Measurements from ENCODE around the gene MFAP4. TPM values are rescaled to one million over a fixed set of nuclear protein-coding genes. Genes with fewer than 3 reads are reported as not detected.

The MFAP4 gene
- total RNA-seq, 1 donor from 2014 or later: 307 TPM

GRCh38 chr17:19412510-19412909, 25.5 kb upstream of the MFAP4 start:
- Mint-ChIP-seq H3K9me3 (ENCODE audit: low read depth) (no peaks in the 10 kb centered on the region), H3K4me3 (ENCODE audit: unreplicated experiment) (no peak overlapping the region), H3K36me3 (ENCODE audit: low read depth) (no peaks in the 10 kb centered on the region), H3K27ac (ENCODE audit: unreplicated experiment) (no peak overlapping the region), H3K4me1 (ENCODE audit: low read depth) (peaks cover 17% of the 10 kb centered on the region), H3K27me3 (ENCODE audit: low read depth) (no peaks in the 10 kb centered on the region)
- no peak for DNase-seq (ENCODE audit: low spot score)
- no peak for TF ChIP-seq CTCF (IDR thresholded peaks at IDR 0.05)

- H3K4me3 Mint-ChIP-seq (ENCODE audit: unreplicated experiment): no peak overlapping the region
- no peaks in the 10 kb centered on the region for H3K36me3 Mint-ChIP-seq (ENCODE audit: low read depth)
- peaks cover 17% of the 10 kb centered on the region for H3K4me1 Mint-ChIP-seq (ENCODE audit: low read depth)
- no peak overlapping the region for H3K27ac Mint-ChIP-seq (ENCODE audit: unreplicated experiment)
- no peak for TF ChIP-seq CTCF (IDR thresholded peaks at IDR 0.05)
- no peaks in the 10 kb centered on the region for H3K9me3 Mint-ChIP-seq (ENCODE audit: low read depth)
- DNase-seq (ENCODE audit: low spot score): no peak
- no peaks in the 10 kb centered on the region for H3K27me3 Mint-ChIP-seq (ENCODE audit: low read depth)
Measured at GRCh38 chr17:19411631-19412030, 24.6 kb upstream of the MFAP4 start.

- Mint-ChIP-seq H3K36me3 (ENCODE audit: low read depth) (no peaks in the 10 kb centered on the region), H3K4me3 (ENCODE audit: unreplicated experiment) (no peak within 1 kb of the TSS)
- no peak for DNase-seq (ENCODE audit: low spot score)
Measured at GRCh38 chr17:19410875-19411620, 24.1 kb upstream of the MFAP4 start, which contains the start of gene RNF112. RNF112 (plus strand) TSS chr17:19411232; CDS start chr17:19411409, 177 bp downstream.

GRCh38 chr17:19410091-19410490, 23.1 kb upstream of the MFAP4 start:
- TF ChIP-seq CTCF (IDR thresholded peaks at IDR 0.05): no peak
- H3K36me3 Mint-ChIP-seq (ENCODE audit: low read depth): no peaks in the 10 kb centered on the region

More at GRCh38 chr17:19410875-19411620, 24.1 kb upstream of the MFAP4 start, which contains the start of gene RNF112:
- Mint-ChIP-seq H3K27ac (ENCODE audit: unreplicated experiment) (no peak within 1 kb of the TSS), H3K4me1 (ENCODE audit: low read depth) (peaks cover 17% of the 10 kb centered on the region), H3K9me3 (ENCODE audit: low read depth) (no peaks in the 10 kb centered on the region), H3K27me3 (ENCODE audit: low read depth) (no peaks in the 10 kb centered on the region)
- TF ChIP-seq CTCF (IDR thresholded peaks at IDR 0.05): no peak

GRCh38 chr17:19409509-19409908, 22.5 kb upstream of the MFAP4 start:
- no peak for DNase-seq (ENCODE audit: low spot score)
- no peaks in the 10 kb centered on the region for H3K36me3 Mint-ChIP-seq (ENCODE audit: low read depth)
- H3K4me1 Mint-ChIP-seq (ENCODE audit: low read depth): peaks cover 17% of the 10 kb centered on the region
- no peaks in the 10 kb centered on the region for H3K9me3 Mint-ChIP-seq (ENCODE audit: low read depth)
- H3K27ac Mint-ChIP-seq (ENCODE audit: unreplicated experiment): no peak overlapping the region
- H3K4me3 Mint-ChIP-seq (ENCODE audit: unreplicated experiment): no peak overlapping the region
- H3K27me3 Mint-ChIP-seq (ENCODE audit: low read depth): no peaks in the 10 kb centered on the region
- no peak for TF ChIP-seq CTCF (IDR thresholded peaks at IDR 0.05)

More at GRCh38 chr17:19410091-19410490, 23.1 kb upstream of the MFAP4 start:
- Mint-ChIP-seq H3K4me3 (ENCODE audit: unreplicated experiment) (no peak overlapping the region), H3K4me1 (ENCODE audit: low read depth) (peaks cover 17% of the 10 kb centered on the region), H3K9me3 (ENCODE audit: low read depth) (no peaks in the 10 kb centered on the region), H3K27ac (ENCODE audit: unreplicated experiment) (no peak overlapping the region), H3K27me3 (ENCODE audit: low read depth) (no peaks in the 10 kb centered on the region)
- DNase-seq (ENCODE audit: low spot score): no peak
